ENCODE results near the gene TMEM204. TPM values are rescaled to one million over a fixed set of nuclear protein-coding genes. Genes with fewer than 3 reads are reported as not detected.

Gene TMEM204
- polyA plus RNA-seq, 2 of the 4 experiments (the other 2 are of a cell fraction) = not detected

- 94% methylated on average over 12 of the region's 14 CpGs for WGBS (ENCODE audit: missing lambda C conversion rate)
- ChIA-PET CTCF (no interaction called here), POLR2A (no interaction called here)
- DNase-seq (ENCODE audit: low read depth in 1 of 2, low spot score in 1 of 2) = no peak
- no peaks in the 10 kb centered on the region for H3K4me1 ChIP-seq
- TF ChIP-seq ZSCAN20 (CRISPR knock-in tag; IDR thresholded peaks at IDR 0.05) (no peak), USF2 (IDR thresholded peaks at IDR 0.05) (no peak)
- no peak overlapping the region for H3K4me2 ChIP-seq
- no peak for FAIRE-seq
- ATAC-seq = no peak
- H3K9me3 ChIP-seq = no peaks in the 10 kb centered on the region
- H3K4me3 ChIP-seq = no peak overlapping the region
- H3K27ac ChIP-seq = no peak overlapping the region
Observed at GRCh38 chr16:1531638-1531910, 1.9 kb upstream of the TMEM204 start.

GRCh38 chr16:1532081-1532760, 1.2 kb upstream of the TMEM204 start:
- ATAC-seq (no peak), DNase-seq (ENCODE audit: low read depth in 1 of 2, low spot score in 1 of 2) (no peak), FAIRE-seq (no peak)
- Histone ChIP-seq H3K4me1 (no peaks in the 10 kb centered on the region), H3K9me3 (no peaks in the 10 kb centered on the region), H3K4me3 (no peak overlapping the region), H3K4me2 (no peak overlapping the region), H3K27ac (no peak overlapping the region)
- WGBS (ENCODE audit: missing lambda C conversion rate) = 82% methylated on average over 28 of the region's 28 CpGs
- ChIA-PET CTCF (no interaction called here), POLR2A (no interaction called here)
- TF ChIP-seq CHD2 (IDR thresholded peaks at IDR 0.05; ENCODE audit: low read length, partially characterized antibody) (no peak), EHF (CRISPR knock-in tag; IDR thresholded peaks at IDR 0.05) (no peak), HMGXB4 (CRISPR knock-in tag; IDR thresholded peaks at IDR 0.05; ENCODE audit: borderline replicate concordance) (no peak), CHD4 (IDR thresholded peaks at IDR 0.05; ENCODE audit: borderline replicate concordance) (no peak)

- ChIA-PET POLR2A (no interaction called here), CTCF (no interaction called here)
- no peak overlapping the region for H3K4me2 ChIP-seq
Observed at GRCh38 chr16:1532771-1533170, 695 bp upstream of the TMEM204 start.

More at GRCh38 chr16:1532771-1533170, 695 bp upstream of the TMEM204 start:
- 78% methylated on average over 10 of the region's 10 CpGs for WGBS (ENCODE audit: missing lambda C conversion rate)
- FAIRE-seq (no peak), ATAC-seq (no peak), DNase-seq (ENCODE audit: low read depth in 1 of 2, low spot score in 1 of 2) (no peak)
- no peak for TF ChIP-seq CTCF (IDR thresholded peaks at IDR 0.05)
- TF ChIP-seq HES2 (IDR thresholded peaks at IDR 0.05) = no peak
- no peak for TF ChIP-seq ZC3H11A (IDR thresholded peaks at IDR 0.05)
- TF ChIP-seq FOSL2 (IDR thresholded peaks at IDR 0.05) = no peak
- TF ChIP-seq FOSL2 (CRISPR knock-in tag; IDR thresholded peaks at IDR 0.05) = no peak
- no peak for TF ChIP-seq POLR2A (IDR thresholded peaks at IDR 0.05; ENCODE audit: low read length)
- no peak for TF ChIP-seq FOSB (CRISPR knock-in tag; IDR thresholded peaks at IDR 0.05)
- TF ChIP-seq KDM1A (IDR thresholded peaks at IDR 0.05; ENCODE audit: low read depth) = no peak
- no peak for TF ChIP-seq RFX5 (IDR thresholded peaks at IDR 0.05)
- TF ChIP-seq ELK1 (IDR thresholded peaks at IDR 0.05; ENCODE audit: low read depth, low read length) = no peak
- no peak for TF ChIP-seq NPAS2 (CRISPR knock-in tag; IDR thresholded peaks at IDR 0.05; ENCODE audit: borderline replicate concordance)
- Histone ChIP-seq H3K4me3 (no peak overlapping the region), H3K4me1 (no peaks in the 10 kb centered on the region), H3K27ac (no peak overlapping the region), H3K9me3 (no peaks in the 10 kb centered on the region)
